ENCODE data around the gene AJAP1. TPM values are rescaled to one million over a fixed set of nuclear protein-coding genes. Genes with fewer than 3 reads are reported as not detected.

The AJAP1 gene
- total and polyA plus RNA-seq, 3 donors from 2014 or later, result 5.0 to 5.8 (median 5.4) TPM

GRCh38 chr1:4802024-4802423, 147.6 kb downstream of the AJAP1 start:
- H3K27me3 ChIP-seq, result no peaks in the 10 kb centered on the region
- H3K36me3 ChIP-seq (ENCODE audit: low read depth, missing control alignments), result no peaks in the 10 kb centered on the region
- H3K4me3 ChIP-seq, result no peak overlapping the region
- no peak for TF ChIP-seq POLR2A (IDR thresholded peaks at IDR 0.05)
- TF ChIP-seq CTCF (IDR thresholded peaks at IDR 0.05), result no peak
- intact Hi-C loops (cut with DNase I; ENCODE audit: low total_unique reads), result no loop called here
- no peak overlapping the region for H3K27ac ChIP-seq
- no peaks in the 10 kb centered on the region for H3K9me3 ChIP-seq
- H3K4me1 ChIP-seq, result no peaks in the 10 kb centered on the region
- DNase-seq, result no peak
- 51 to 67% methylated on average over 6 of the region's 6 CpGs for WGBS, 2 donors

GRCh38 chr1:4803335-4803734, 148.9 kb downstream of the AJAP1 start:
- Histone ChIP-seq H3K9me3 (no peaks in the 10 kb centered on the region), H3K36me3 (ENCODE audit: low read depth, missing control alignments) (no peaks in the 10 kb centered on the region), H3K27ac (no peak overlapping the region), H3K4me3 (no peak overlapping the region), H3K4me1 (no peaks in the 10 kb centered on the region), H3K27me3 (no peaks in the 10 kb centered on the region)
- intact Hi-C loops (cut with DNase I; ENCODE audit: low total_unique reads), result no loop called here
- no peak for TF ChIP-seq CTCF (IDR thresholded peaks at IDR 0.05)
- TF ChIP-seq POLR2A (IDR thresholded peaks at IDR 0.05), result no peak
- no peak for DNase-seq

- intact Hi-C loops (cut with DNase I; ENCODE audit: low total_unique reads), result no loop called here
- no peak overlapping the region for H3K27ac ChIP-seq
- DNase-seq, result no peak
- H3K9me3 ChIP-seq, result no peaks in the 10 kb centered on the region
- TF ChIP-seq POLR2A (IDR thresholded peaks at IDR 0.05) (no peak), CTCF (IDR thresholded peaks at IDR 0.05) (no peak)
- no peaks in the 10 kb centered on the region for H3K4me1 ChIP-seq
- WGBS, 2 donors, result 71% methylated on average over 2 of the region's 2 CpGs
- H3K4me3 ChIP-seq, result no peak overlapping the region
- H3K36me3 ChIP-seq (ENCODE audit: low read depth, missing control alignments), result no peaks in the 10 kb centered on the region
- H3K27me3 ChIP-seq, result no peaks in the 10 kb centered on the region
Observed at GRCh38 chr1:4805987-4806386, 151.6 kb downstream of the AJAP1 start.

GRCh38 chr1:4820543-4820942, 166.1 kb downstream of the AJAP1 start:
- H3K27me3 ChIP-seq, result no peaks in the 10 kb centered on the region
- H3K4me1 ChIP-seq, result no peaks in the 10 kb centered on the region
- no peak for DNase-seq
- WGBS, 2 donors, result 100% methylated on average over 1 of the region's 1 CpG
- no peak overlapping the region for H3K4me3 ChIP-seq
- intact Hi-C loops (cut with DNase I; ENCODE audit: low total_unique reads), result no loop called here
- no peak overlapping the region for H3K27ac ChIP-seq
- H3K9me3 ChIP-seq, result no peaks in the 10 kb centered on the region
- H3K36me3 ChIP-seq (ENCODE audit: low read depth, missing control alignments), result no peaks in the 10 kb centered on the region
- TF ChIP-seq CTCF (IDR thresholded peaks at IDR 0.05) (no peak), POLR2A (IDR thresholded peaks at IDR 0.05) (no peak)

GRCh38 chr1:4825800-4826450, 171.5 kb downstream of the AJAP1 start:
- 72 to 75% methylated on average over 4 to 5 of the region's 5 CpGs for WGBS, 2 donors
- intact Hi-C loops (cut with DNase I; ENCODE audit: low total_unique reads), result no loop called here
- TF ChIP-seq CTCF (IDR thresholded peaks at IDR 0.05) (no peak), POLR2A (IDR thresholded peaks at IDR 0.05) (no peak)
- H3K27ac ChIP-seq, result no peak overlapping the region
- peaks cover 3% of the 10 kb centered on the region for H3K4me1 ChIP-seq
- H3K36me3 ChIP-seq (ENCODE audit: low read depth, missing control alignments), result no peaks in the 10 kb centered on the region
- DNase-seq, result no peak
- no peak overlapping the region for H3K4me3 ChIP-seq
- no peaks in the 10 kb centered on the region for H3K9me3 ChIP-seq
- H3K27me3 ChIP-seq, result no peaks in the 10 kb centered on the region

Data from testis (tissue), 3 donors.